Measurements from ENCODE around the gene NAA40.
A peak's percentile ranks its signal among the peaks of the same experiment; 100 is the strongest.

Gene NAA40

DNA sequence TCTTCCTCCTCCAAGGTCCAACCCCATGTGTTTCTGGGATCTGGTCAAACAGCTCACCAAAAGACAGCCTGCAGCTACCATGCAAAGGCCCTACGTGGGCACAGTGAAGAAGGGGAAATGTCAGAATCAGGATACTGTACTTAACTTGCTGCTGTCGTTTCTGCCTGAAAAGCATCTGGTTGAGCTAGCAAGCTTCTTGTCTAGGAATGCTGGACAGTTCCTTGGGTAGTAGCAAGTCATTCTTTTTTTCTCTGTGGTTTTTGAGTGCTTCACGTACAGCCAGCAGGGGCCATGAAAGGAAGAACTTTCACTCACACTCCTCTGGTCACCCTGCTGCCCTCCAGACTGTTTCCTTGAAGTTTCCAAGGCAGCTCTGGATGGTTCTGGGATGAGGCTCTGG lies 46.6 kb upstream of the NAA40 start:
- TF ChIP-seq, protein P1, sequence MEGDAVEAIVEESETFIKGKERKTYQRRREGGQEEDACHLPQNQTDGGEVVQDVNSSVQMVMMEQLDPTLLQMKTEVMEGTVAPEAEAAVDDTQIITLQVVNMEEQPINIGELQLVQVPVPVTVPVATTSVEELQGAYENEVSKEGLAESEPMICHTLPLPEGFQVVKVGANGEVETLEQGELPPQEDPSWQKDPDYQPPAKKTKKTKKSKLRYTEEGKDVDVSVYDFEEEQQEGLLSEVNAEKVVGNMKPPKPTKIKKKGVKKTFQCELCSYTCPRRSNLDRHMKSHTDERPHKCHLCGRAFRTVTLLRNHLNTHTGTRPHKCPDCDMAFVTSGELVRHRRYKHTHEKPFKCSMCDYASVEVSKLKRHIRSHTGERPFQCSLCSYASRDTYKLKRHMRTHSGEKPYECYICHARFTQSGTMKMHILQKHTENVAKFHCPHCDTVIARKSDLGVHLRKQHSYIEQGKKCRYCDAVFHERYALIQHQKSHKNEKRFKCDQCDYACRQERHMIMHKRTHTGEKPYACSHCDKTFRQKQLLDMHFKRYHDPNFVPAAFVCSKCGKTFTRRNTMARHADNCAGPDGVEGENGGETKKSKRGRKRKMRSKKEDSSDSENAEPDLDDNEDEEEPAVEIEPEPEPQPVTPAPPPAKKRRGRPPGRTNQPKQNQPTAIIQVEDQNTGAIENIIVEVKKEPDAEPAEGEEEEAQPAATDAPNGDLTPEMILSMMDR (IDR thresholded peaks at IDR 0.05; ENCODE audit: low read depth, low read length, poor library complexity, severe bottlenecking), result no peak
- TF ChIP-seq EZH2phosphoT487 (IDR thresholded peaks at IDR 0.05; ENCODE audit: borderline replicate concordance, low read length), result no peak
- Histone ChIP-seq H3K27me3 (ENCODE audit: control insufficient read depth, low read length) (no peaks in the 10 kb centered on the region), H4K20me1 (ENCODE audit: control insufficient read depth, insufficient read depth, low read depth, low read length) (peaks cover 40% of the 10 kb centered on the region), H3K9me3 (ENCODE audit: control insufficient read depth, insufficient read depth, low read length) (no peaks in the 10 kb centered on the region), H3K36me3 (ENCODE audit: control insufficient read depth, low read length) (peaks cover 44% of the 10 kb centered on the region), H3K27ac (ENCODE audit: low read depth, low read length) (no peak overlapping the region), H3F3A (ENCODE audit: control insufficient read depth, insufficient read depth) (peaks cover 10% of the 10 kb centered on the region), H3K4me3 (ENCODE audit: low read length) (no peak overlapping the region), H3K4me1 (ENCODE audit: control insufficient read depth, low read length) (peaks cover 34% of the 10 kb centered on the region), H3K4me2 (ENCODE audit: low read length) (no peak overlapping the region), H3K9me2 (replicated peaks; ENCODE audit: control insufficient read depth, low read length) (no peaks in the 10 kb centered on the region), H3K79me2 (ENCODE audit: control insufficient read depth, low read length) (peaks cover 70% of the 10 kb centered on the region)

DNA sequence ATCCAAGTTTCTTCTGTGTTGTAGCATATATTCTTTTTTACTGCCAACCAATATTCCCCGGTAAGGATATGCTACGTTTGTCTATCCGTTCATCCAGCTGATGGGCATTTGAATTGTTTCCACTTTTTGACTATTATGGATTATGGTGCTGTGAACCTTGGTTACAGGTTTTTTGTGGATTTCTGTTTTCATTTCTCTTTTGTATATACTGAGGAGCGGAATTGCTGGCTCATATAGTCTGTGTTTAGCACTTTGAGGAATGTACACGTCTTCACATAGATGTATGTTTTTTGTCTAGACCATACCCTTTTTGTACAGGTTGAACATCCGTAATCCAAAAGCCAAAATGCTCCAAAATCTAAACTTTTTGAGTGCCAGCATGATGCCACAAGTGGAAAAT lies 45.4 kb upstream of the NAA40 start:
- Histone ChIP-seq H3F3A (ENCODE audit: control insufficient read depth, insufficient read depth) (0 out of 2 replicates have a peak, but pooled peaks cover 2% of the 10 kb centered on the region), H3K36me3 (ENCODE audit: control insufficient read depth, low read length) (peaks cover 55% of the 10 kb centered on the region), H3K4me1 (ENCODE audit: control insufficient read depth, low read length) (peaks cover 23% of the 10 kb centered on the region), H3K9me2 (replicated peaks; ENCODE audit: control insufficient read depth, low read length) (no peaks in the 10 kb centered on the region), H3K79me2 (ENCODE audit: control insufficient read depth, low read length) (peaks cover 59% of the 10 kb centered on the region), H3K4me2 (ENCODE audit: low read length) (no peak overlapping the region), H3K27me3 (ENCODE audit: control insufficient read depth, low read length) (no peaks in the 10 kb centered on the region), H3K4me3 (ENCODE audit: low read length) (no peak overlapping the region), H3K27ac (ENCODE audit: low read depth, low read length) (no peak overlapping the region), H3K9me3 (ENCODE audit: control insufficient read depth, insufficient read depth, low read length) (no peaks in the 10 kb centered on the region), H4K20me1 (ENCODE audit: control insufficient read depth, insufficient read depth, low read depth, low read length) (peaks cover 34% of the 10 kb centered on the region)
- TF ChIP-seq, protein P1 (IDR thresholded peaks at IDR 0.05; ENCODE audit: low read depth, low read length, poor library complexity, severe bottlenecking), result no peak
- TF ChIP-seq EZH2phosphoT487 (IDR thresholded peaks at IDR 0.05; ENCODE audit: borderline replicate concordance, low read length), result no peak

DNA sequence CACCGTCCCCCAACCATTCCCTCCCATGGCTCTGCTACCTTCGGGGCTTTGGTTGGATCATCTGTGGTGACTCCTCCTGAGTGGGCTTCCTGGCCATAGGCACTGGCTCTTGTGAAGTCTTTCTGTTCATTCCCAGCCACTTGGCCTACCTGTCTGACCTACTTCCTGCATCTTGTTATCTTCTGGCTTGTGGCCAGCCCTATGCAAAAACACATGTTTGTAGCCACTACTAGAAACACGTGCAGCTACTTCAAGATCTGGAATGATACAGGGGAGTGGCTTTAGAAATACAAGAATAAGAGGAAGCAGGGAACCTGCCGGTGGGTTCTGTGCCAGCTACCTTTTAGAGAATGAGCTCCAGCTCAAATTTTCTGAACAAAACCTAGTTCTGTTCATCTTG lies 42.7 kb upstream of the NAA40 start:
- peak overlapping the region; percentile 33 for H3K4me2 ChIP-seq (ENCODE audit: low read length)
- no peaks in the 10 kb centered on the region for H3K9me3 ChIP-seq (ENCODE audit: control insufficient read depth, insufficient read depth, low read length)
- TF ChIP-seq, protein P1 (IDR thresholded peaks at IDR 0.05; ENCODE audit: low read depth, low read length, poor library complexity, severe bottlenecking), result no peak
- no peak for TF ChIP-seq EZH2phosphoT487 (IDR thresholded peaks at IDR 0.05; ENCODE audit: borderline replicate concordance, low read length)
- H3K4me3 ChIP-seq (ENCODE audit: low read length), result no peak overlapping the region
- H3K27me3 ChIP-seq (ENCODE audit: control insufficient read depth, low read length), result no peaks in the 10 kb centered on the region
- H3K27ac ChIP-seq (ENCODE audit: low read depth, low read length), result peak overlapping the region; percentile 24
- H3K9me2 ChIP-seq (replicated peaks; ENCODE audit: control insufficient read depth, low read length), result no peaks in the 10 kb centered on the region
- peaks cover 14% of the 10 kb centered on the region; the same call in 1 of the 2 replicates for H4K20me1 ChIP-seq (ENCODE audit: control insufficient read depth, insufficient read depth, low read depth, low read length)
- peaks cover 32% of the 10 kb centered on the region for H3K79me2 ChIP-seq (ENCODE audit: control insufficient read depth, low read length)
- H3K4me1 ChIP-seq (ENCODE audit: control insufficient read depth, low read length), result peaks cover 17% of the 10 kb centered on the region
- peaks cover 66% of the 10 kb centered on the region for H3K36me3 ChIP-seq (ENCODE audit: control insufficient read depth, low read length)
- 0 out of 2 replicates have a peak, but pooled peaks cover 2% of the 10 kb centered on the region for H3F3A ChIP-seq (ENCODE audit: control insufficient read depth, insufficient read depth)

All from DOHH2 (cell line).